Gastroesophageal sphincter (tissue), 3 donors: Measurements from ENCODE around the gene ITGB5.

Experiments
- POLR2A ChIP-seq, 2 donors: fragments of 450-650 bp; IDR thresholded peaks; one replicate each; pipeline ENCODE4 v1.6.1; 2017; ENCODE audit warnings: antibody characterized with exemption in 2 of 2, mild to moderate bottlenecking in 2 of 2, moderate library complexity in 1 of 2
- POLR2AphosphoS5 ChIP-seq: sonication (generic); formaldehyde crosslinking; IDR thresholded peaks from one replicate; pipeline ENCODE4 v1.6.1; 2017; ENCODE audit warnings: antibody characterized with exemption
- TF ChIP-seq, protein P1 (sequence below), 4 experiments: fragments of 200-600 bp in 2 of 4; fragments of 450-650 bp in 2 of 4; sonication (generic) in 1 of 4; IDR thresholded peaks; one replicate each; pipeline ENCODE4 v1.5.1; 2017 to 2019; ENCODE audit warnings: antibody characterized with exemption in 4 of 4, mild to moderate bottlenecking in 2 of 4, moderate library complexity in 2 of 4

DNA sequence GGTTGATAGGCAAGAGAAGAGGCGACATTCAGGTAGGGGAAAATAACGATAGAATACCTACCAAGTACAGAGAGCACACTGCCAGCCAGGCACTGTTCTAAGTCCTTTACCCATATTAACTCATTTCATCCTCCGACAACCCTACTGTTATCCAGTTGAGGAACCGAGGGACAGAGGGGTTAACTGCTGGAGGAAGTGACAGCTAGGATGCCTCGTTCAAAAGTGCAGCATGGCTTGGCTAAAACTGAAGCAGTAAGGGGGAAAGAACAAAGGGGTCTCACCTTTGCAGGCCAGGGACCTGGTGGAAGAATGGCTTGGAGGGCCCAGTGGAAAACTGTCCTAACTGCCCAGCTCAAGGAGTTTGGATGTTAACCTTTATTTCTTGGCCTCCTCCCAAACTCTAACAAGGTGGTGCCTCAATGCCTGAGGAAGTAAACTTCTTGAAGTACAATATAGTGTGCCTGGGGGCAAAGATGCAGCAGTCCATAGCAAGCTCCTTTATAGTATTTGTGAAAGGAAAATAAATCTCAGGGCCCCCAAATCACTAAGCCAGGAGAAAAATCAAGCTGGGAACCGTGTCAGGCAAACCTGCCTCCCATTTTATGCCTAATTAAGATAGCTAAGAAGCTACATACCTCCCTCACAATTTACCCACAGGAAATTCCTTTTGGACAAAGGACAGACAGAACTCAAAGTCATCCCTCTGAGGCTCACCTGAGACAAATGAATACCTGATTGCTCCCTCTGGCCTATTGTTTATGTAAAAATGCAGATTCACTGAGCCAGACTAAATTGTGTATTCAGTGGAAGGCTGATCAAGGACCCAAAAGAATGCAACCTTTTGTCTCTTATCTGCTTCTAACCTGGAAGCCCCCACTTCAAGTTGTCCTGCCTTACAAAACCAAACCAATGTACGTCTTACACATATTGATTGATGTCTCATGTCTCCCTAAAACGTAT lies 1.6 kb upstream of the ITGB5 start:
- TF ChIP-seq, protein P1, sequence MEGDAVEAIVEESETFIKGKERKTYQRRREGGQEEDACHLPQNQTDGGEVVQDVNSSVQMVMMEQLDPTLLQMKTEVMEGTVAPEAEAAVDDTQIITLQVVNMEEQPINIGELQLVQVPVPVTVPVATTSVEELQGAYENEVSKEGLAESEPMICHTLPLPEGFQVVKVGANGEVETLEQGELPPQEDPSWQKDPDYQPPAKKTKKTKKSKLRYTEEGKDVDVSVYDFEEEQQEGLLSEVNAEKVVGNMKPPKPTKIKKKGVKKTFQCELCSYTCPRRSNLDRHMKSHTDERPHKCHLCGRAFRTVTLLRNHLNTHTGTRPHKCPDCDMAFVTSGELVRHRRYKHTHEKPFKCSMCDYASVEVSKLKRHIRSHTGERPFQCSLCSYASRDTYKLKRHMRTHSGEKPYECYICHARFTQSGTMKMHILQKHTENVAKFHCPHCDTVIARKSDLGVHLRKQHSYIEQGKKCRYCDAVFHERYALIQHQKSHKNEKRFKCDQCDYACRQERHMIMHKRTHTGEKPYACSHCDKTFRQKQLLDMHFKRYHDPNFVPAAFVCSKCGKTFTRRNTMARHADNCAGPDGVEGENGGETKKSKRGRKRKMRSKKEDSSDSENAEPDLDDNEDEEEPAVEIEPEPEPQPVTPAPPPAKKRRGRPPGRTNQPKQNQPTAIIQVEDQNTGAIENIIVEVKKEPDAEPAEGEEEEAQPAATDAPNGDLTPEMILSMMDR (IDR thresholded peaks at IDR 0.05): no peak
- no peak for TF ChIP-seq POLR2A (IDR thresholded peaks at IDR 0.05)
- no peak for TF ChIP-seq POLR2AphosphoS5
